GM18511 (cell line): ENCODE measurements around the gene PYHIN1.
A peak's percentile ranks its signal among the peaks of the same experiment; 100 is the strongest.
"Not testable (repeated sequence)": the region's sequence is repeated elsewhere in the genome, so short reads cannot be mapped to it uniquely, and the experiment has no call there.

Experiments
- ATAC-seq: cut with Tn5 transposase; IDR thresholded peaks from one replicate; pipeline ENCODE4 v1.9.1; 2021; ENCODE audit warnings: mild to moderate bottlenecking, moderate library complexity; ENCODE audit not compliant: unreplicated experiment

PYHIN1 gene

DNA sequence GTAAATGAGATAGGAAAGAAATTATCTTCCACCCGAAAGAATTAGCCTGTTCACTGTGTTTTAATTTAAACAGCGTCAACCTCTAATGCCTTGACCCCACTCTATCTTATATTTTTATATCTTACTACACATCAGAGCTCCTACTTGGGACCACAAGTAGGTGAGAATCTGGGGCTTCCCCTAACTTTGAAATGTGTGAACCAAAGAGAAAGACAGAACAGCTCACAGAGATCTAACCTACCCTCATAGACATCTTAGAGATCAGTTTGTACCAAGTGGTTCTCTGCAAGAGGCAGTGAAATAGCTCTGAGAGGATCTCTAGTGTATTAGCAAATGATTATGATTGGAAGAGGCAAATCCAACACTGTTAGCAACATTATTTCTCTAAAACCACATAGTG is 47.4 kb downstream of the PYHIN1 start:
- ATAC-seq: no peak

DNA sequence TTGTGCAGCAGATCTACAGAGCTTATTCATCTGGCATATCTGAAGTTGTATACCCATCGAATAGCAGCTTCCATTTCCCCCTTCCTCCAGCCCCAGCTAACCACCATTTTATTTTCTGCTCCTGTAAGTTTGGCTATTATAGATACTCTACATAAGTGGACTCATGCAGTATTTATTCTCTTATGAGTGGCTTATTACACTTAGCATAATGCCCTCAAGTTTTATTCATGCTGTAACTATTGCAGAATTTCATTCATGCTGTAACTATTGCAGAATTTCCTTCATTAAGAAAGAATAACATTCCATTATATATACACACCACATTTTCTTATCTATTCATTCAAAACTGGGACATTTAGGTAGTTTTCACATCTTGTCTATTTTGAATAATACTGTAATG is 47.9 kb downstream of the PYHIN1 start:
- no peak for ATAC-seq

DNA sequence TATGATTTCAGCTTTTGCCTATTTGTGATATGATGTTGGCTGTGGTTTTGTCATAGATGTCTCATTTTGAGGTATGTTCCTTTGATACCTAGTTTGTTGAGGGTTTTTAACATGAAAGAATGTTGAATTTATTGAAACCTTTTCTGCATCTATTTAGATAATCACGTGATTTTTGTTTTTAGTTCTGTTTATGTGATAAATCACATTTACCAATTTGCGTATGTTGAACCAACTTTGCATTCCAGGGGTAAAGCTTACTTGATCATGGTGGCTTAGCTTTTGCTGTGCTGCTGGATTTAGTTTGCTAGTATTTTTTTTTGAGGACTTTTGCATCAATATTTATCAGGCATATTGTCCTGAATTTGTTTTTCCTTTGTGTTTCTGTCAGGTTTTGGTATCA is 51.9 kb downstream of the PYHIN1 start:
- ATAC-seq: no peak

DNA sequence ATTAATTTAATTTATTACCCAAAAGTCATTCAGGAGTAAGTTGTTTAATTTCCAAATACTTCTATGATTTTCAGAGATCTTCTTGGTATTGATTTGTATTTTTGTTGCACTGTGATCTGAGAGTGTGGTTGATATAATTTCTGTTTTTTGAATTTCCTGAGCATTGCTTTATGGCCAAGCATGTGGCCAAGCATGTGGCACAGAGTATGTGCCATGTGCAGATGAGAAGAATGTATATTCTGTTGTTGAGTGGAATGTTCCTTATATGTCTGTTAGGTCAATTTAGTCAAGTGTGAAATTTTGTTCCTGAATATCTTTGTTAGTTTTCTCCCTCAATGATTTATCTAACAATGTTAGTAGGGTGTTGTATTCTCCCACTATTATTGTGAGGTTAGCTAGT is 53.0 kb downstream of the PYHIN1 start:
- ATAC-seq: no peak

- ATAC-seq: no peak
Observed at GRCh38 chr1:158989424-158989823, 58.1 kb downstream of the PYHIN1 start.

GRCh38 chr1:158992787-158993312 is 61.5 kb downstream of the PYHIN1 start:
- no peak for ATAC-seq

DNA sequence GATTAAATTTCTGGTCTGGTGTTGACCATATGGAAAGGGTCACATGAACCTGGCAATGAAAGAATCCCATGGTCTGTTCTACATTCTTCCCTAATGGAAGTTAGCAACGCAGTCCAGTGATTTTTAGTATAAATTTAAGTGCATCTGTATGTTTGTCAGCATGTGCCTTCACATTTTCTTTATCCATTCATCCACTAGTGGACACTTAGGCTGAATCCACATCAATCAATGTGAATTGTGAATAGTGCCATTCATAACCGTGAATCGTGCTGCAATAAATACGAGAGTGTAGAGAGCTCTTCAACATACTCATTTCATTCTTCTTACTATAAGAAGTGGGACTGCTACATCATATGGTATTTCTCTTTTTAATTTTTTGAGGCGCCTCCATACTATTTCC is 65.6 kb downstream of the PYHIN1 start:
- ATAC-seq: no peak

DNA sequence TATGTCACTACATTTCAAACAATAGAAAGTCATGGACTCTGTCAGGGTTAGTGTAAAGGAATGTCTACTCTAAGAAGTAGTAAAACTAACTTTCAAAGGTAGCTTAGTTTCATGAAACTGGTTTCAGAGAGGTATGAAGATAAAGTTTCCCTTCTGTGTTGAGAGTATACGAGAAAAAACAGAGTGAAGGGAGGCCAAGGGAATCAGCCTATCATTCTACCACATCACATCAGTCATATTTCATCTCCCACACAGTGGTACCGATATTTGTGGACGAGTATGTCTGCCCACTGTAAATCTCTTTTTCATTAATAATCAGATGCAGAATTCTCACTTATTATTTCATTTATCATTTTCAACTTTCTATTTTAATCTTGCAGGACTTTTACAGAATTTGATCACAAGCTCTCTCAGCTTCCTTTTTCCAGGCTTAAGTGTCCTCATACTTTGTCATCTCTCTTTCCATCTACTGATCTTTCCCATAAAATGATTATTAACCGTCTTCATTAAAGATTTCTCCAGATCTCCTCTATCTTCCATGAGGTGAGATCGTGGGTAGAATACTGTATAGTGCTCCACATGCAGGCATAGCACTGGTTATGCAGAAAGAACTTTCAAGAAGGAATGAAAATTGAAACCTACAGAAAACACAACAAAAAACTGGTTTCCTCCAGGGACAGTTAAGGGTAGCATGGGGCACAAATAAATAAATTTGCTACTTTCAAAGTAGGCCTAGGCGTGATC is 66.9 kb downstream of the PYHIN1 start:
- peak; percentile 40 for ATAC-seq

DNA sequence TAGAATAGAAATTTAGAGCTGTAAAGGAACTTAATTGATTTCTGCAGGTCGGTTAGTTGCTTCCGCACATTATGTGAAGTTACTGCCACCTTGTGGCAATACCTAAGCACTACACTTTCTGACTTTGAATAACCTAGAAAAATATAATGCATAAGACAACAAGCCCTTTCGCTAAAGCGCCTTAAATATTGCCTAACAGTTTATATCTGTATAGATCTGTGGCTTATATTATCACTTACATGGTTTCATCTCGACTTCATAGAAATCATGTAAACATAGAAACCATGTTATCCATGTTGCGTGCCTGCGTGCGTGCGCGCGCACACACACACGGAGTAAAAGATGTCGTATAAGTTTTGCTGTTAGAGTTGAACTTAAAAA is 67.4 kb downstream of the PYHIN1 start:
- peak; percentile 58 for ATAC-seq

- ATAC-seq: no peak
Observed at GRCh38 chr1:158999316-159000069, 68.1 kb downstream of the PYHIN1 start.

DNA sequence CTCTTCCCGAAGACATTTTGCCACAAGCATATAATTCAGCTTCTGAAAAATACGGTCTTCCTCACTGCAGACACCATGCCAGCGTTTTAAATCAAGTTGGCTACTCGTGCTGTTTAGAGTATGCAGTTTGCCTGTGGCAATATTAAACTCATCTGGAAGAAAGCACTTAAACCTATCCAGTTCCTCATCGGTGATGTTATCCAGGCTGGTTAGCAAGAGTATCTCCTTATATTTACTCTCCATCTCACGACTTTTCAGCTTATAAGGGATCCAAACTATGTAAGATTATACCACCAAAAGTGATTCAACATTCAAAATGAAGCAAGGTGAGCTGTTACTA is 68.7 kb downstream of the PYHIN1 start:
- ATAC-seq: no peak

GRCh38 chr1:159000625-159001024 is 69.3 kb downstream of the PYHIN1 start:
- no peak for ATAC-seq

DNA sequence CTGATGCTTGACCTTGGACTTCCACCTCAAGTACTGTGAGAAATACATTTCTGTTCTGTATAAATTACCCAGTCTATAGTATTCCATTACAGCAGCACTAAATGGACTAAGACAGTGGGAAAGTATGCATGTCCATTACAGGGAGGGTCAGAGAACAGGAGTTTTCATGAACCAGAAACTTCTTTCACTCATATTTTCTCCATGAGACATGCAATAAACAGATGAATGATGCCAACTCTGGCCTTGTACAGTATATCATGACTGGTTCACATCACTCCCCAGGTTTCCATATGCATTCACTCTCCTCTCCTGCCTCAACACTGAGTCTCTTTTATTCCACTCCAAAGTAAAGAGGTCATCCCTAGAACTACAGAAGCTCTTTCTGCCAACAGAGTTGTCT is 73.8 kb downstream of the PYHIN1 start:
- ATAC-seq: no peak

- ATAC-seq: no peak
Observed at GRCh38 chr1:159005676-159006075, 74.3 kb downstream of the PYHIN1 start.

DNA sequence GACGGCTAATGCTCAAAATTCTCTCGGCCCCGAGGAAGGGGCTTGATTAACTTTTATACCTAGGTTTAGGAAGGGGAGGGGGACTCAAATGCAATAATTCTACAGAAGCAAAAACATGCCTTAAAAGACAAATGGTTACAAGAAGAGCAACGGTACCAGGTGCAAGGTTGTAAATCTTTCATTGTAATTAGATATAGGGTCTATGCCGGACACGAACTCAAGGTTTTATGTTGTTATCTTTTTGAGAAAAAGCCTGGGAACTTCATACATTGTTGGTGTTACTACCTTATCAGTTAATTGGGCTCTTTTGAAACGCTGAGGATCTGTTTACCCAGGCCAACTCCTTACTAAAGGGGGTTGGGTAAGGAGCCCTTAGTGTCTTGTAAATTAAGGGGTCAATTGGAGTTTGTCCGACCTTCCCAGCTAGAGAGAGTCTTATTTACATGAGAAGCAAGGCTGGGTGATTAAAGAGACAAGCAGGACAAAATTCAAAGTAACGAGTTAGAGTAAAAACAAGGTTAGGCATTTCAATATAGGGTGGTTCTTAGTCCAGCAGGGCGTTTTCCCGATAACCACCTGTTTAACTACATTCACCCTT is 75.0 kb downstream of the PYHIN1 start:
- ATAC-seq: not testable (repeated sequence)

DNA sequence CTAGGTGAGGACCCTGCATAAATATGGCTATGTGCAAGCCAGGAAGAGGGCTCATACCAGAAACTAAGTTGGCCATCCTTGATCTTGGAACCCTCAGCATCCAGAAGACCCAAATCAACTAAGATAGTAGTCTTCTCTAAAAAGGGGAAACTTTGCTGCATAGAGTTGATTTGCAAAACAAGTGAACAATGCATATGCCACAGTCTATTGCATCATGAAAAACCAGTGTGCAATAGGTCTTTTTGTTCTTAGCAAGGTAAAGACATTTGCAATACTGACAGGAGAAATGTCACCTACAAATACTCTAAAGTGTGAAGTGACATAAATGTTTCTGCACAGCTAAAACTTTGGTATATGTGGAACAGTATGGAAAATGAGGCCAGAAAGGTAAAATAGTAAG is 76.4 kb downstream of the PYHIN1 start:
- no peak for ATAC-seq

- peak; percentile 83 for ATAC-seq
Observed at GRCh38 chr1:159008744-159009188, 77.4 kb downstream of the PYHIN1 start.

DNA sequence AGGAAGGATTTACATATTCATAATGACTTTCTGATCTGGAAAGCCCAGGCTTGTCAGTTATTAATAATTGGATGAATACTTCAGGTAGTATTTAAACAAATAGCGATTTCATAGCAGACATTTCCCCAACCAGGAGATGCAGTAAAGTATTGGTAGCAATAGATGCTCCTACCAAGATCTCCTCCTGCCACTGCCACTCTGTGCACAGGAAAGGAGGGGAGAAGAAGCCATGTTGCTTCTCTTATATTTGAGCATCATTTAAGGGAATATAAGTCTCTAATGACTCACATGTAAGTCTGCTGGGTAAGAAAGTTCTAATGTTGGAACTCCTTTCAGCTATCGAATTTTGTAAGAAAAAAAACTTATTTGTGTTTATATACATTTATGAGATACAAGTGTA is 77.9 kb downstream of the PYHIN1 start:
- ATAC-seq: peak; percentile 27

- peak; percentile 62 for ATAC-seq
Observed at GRCh38 chr1:159009704-159010361, 78.5 kb downstream of the PYHIN1 start, which contains the start of gene IFI16. IFI16 (plus strand) TSS chr1:159009907; CDS start chr1:159014681, 4,774 bp downstream.

GRCh38 chr1:159010391-159010790 is 79.0 kb downstream of the PYHIN1 start:
- no peak for ATAC-seq

- ATAC-seq: not testable (repeated sequence)
Observed at GRCh38 chr1:159011001-159011400, 79.6 kb downstream of the PYHIN1 start.
